DND-41 (cell line): ENCODE data around the gene LMO2.
"Not testable (repeated sequence)": the region's sequence is repeated elsewhere in the genome, so short reads cannot be mapped to it uniquely, and the experiment has no call there.

Source experiments
- CTCF ChIP-seq: IDR thresholded peaks from 2 replicates; pipeline ENCODE4 v1.5.1; 2012; ENCODE audit warnings: borderline replicate concordance, low read length, moderate library complexity, mild to moderate bottlenecking; ENCODE audit not compliant: poor library complexity, severe bottlenecking; ENCODE audit errors: extremely low read depth
- EZH2 ChIP-seq: IDR thresholded peaks from 3 replicates; pipeline ENCODE4 v1.6.1; 2012; ENCODE audit warnings: borderline replicate concordance, low read depth, mild to moderate bottlenecking, moderate library complexity, low read length, inconsistent platforms; ENCODE audit not compliant: severe bottlenecking

GRCh38 chr11:33917402-33917801 lies 25.5 kb upstream of the LMO2 start:
- TF ChIP-seq CTCF, EZH2: not testable (repeated sequence)
